Measurements from ENCODE around the gene DCUN1D5. TPM values are rescaled to one million over a fixed set of nuclear protein-coding genes. Genes with fewer than 3 reads are reported as not detected.

DCUN1D5 gene
- total and polyA plus RNA-seq, 9 of the 15 experiments (the other 6 are each of a cell fraction or from before 2014, with no cell fraction given), result 38.4 to 242 (median 115) TPM

DNA sequence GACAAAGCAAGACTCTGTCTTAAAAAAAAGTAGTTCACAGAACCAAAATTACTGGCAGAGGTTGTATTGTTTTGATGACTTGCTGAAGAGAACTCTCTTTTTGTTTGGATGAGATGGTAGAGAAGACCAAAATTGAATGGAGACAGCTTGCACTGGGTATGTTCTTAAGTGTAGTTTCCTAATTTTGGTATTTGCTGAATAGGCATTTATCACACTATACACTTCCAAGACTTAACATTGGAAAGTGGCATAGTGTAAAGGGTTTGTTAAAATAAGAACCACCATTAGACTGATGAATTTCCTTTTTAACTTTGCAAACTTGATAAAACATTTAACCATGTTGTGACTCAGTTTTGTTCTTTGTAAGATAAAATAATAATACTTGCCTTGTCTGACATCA, 5.3 kb upstream of the DCUN1D5 start:
- ATAC-seq (no peak), FAIRE-seq (no peak), DNase-seq (ENCODE audit: extremely low read depth in 1 of 4, low spot score in 3 of 4) (no peak)
- H3K9me1 ChIP-seq (ENCODE audit: control insufficient read depth, insufficient read depth, low read length), result no peaks in the 10 kb centered on the region
- H3K4me3 ChIP-seq, result no peak overlapping the region
- ChIA-PET POLR2A (no interaction called here), CTCF (ENCODE audit: low intra/inter-chr PET ratio) (no interaction called here)
- peaks cover 2% of the 10 kb centered on the region; the same call in 1 of the 3 replicates for H3K79me2 ChIP-seq (ENCODE audit: control insufficient read depth, insufficient read depth, low read length)
- H3K4me2 ChIP-seq (ENCODE audit: insufficient read depth, low read length), result no peak overlapping the region
- in situ Hi-C loops (cut with MboI) (no loop called here), intact Hi-C loops (cut with micrococcal nuclease) (no loop called here)
- peaks cover 0 to 3% of the 10 kb centered on the region in 2 experiments; a peak in 2 of 5 replicates for H3K27me3 ChIP-seq (ENCODE audit: control insufficient read depth in 2 of 2, insufficient read depth in 2 of 2, low read length in 2 of 2)
- no peaks in the 10 kb centered on the region for H3K36me3 ChIP-seq (ENCODE audit: control insufficient read depth, insufficient read depth, low read length)
- no TSS peak for BruUV-seq (replicated peaks)
- no peak overlapping the region for H3K27ac ChIP-seq (ENCODE audit: extremely low read depth, low read depth, low read length)
- no peak overlapping the region for H3K9ac ChIP-seq (ENCODE audit: insufficient read depth in 1 of 2, low read depth in 2 of 2, low read length in 2 of 2)
- H4K20me1 ChIP-seq (replicated peaks; ENCODE audit: control insufficient read depth, insufficient read depth, low read length), result no peaks in the 10 kb centered on the region
- no peaks in the 10 kb centered on the region for H3K9me3 ChIP-seq (replicated peaks; ENCODE audit: control insufficient read depth, insufficient read depth, low read depth, low read length)
- no peaks in the 10 kb centered on the region for H3K4me1 ChIP-seq (replicated peaks in 1 of 2; ENCODE audit: control insufficient read depth in 2 of 2, insufficient read depth in 2 of 2, low read length in 2 of 2)
- no peak overlapping the region for H2AFZ ChIP-seq (ENCODE audit: low read depth, low read length)
- TF ChIP-seq, protein P1, sequence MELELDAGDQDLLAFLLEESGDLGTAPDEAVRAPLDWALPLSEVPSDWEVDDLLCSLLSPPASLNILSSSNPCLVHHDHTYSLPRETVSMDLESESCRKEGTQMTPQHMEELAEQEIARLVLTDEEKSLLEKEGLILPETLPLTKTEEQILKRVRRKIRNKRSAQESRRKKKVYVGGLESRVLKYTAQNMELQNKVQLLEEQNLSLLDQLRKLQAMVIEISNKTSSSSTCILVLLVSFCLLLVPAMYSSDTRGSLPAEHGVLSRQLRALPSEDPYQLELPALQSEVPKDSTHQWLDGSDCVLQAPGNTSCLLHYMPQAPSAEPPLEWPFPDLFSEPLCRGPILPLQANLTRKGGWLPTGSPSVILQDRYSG (tag; conservative IDR thresholded peaks at IDR 0.05; ENCODE audit: low read depth), result no peak
- TF ChIP-seq, protein P2, sequence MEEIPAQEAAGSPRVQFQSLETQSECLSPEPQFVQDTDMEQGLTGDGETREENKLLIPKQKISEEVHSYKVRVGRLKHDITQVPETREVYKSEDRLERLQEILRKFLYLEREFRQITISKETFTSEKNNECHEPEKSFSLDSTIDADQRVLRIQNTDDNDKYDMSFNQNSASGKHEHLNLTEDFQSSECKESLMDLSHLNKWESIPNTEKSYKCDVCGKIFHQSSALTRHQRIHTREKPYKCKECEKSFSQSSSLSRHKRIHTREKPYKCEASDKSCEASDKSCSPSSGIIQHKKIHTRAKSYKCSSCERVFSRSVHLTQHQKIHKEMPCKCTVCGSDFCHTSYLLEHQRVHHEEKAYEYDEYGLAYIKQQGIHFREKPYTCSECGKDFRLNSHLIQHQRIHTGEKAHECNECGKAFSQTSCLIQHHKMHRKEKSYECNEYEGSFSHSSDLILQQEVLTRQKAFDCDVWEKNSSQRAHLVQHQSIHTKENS (CRISPR knock-in tag; IDR thresholded peaks at IDR 0.05), result no peak
- no peak for TF ChIP-seq FIP1L1 (IDR thresholded peaks at IDR 0.05; ENCODE audit: low read depth, low read length, poor library complexity, severe bottlenecking)
- no peak for TF ChIP-seq ELF1 (tag; IDR thresholded peaks at IDR 0.05)
- peak; percentile 76 for TF ChIP-seq MAFK (IDR thresholded peaks at IDR 0.05; ENCODE audit: low read length)
- no peak for TF ChIP-seq ZNF778 (CRISPR knock-in tag; IDR thresholded peaks at IDR 0.05)
- no peak for TF ChIP-seq HDAC1 (IDR thresholded peaks at IDR 0.05)
- no peak for TF ChIP-seq TEAD2 (tag; IDR thresholded peaks at IDR 0.05)
- TF ChIP-seq NR2C1 (IDR thresholded peaks at IDR 0.05), result no peak
- TF ChIP-seq NR2C1 (tag; IDR thresholded peaks at IDR 0.05), result no peak
- peak; percentile 69 for TF ChIP-seq MAFG (tag; conservative IDR thresholded peaks at IDR 0.05)
- TF ChIP-seq MAFF (IDR thresholded peaks at IDR 0.05; ENCODE audit: low read length), result peak; percentile 84
- peak; percentile 87 for TF ChIP-seq ZNF316 (IDR thresholded peaks at IDR 0.05)
- TF ChIP-seq, protein P3, sequence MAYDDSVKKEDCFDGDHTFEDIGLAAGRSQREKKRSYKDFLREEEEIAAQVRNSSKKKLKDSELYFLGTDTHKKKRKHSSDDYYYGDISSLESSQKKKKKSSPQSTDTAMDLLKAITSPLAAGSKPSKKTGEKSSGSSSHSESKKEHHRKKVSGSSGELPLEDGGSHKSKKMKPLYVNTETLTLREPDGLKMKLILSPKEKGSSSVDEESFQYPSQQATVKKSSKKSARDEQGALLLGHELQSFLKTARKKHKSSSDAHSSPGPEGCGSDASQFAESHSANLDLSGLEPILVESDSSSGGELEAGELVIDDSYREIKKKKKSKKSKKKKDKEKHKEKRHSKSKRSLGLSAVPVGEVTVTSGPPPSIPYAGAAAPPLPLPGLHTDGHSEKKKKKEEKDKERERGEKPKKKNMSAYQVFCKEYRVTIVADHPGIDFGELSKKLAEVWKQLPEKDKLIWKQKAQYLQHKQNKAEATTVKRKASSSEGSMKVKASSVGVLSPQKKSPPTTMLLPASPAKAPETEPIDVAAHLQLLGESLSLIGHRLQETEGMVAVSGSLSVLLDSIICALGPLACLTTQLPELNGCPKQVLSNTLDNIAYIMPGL (CRISPR knock-in tag; IDR thresholded peaks at IDR 0.05), result no peak
- no peak for TF ChIP-seq HDAC8 (tag; IDR thresholded peaks at IDR 0.05)
- no peak for TF ChIP-seq BACH1 (tag; IDR thresholded peaks at IDR 0.05)
- TF ChIP-seq C11orf30 (IDR thresholded peaks at IDR 0.05; ENCODE audit: low read depth), result peak; percentile 75; the same call in 1 of the 2 replicates
